ENCODE results near the gene TSN.

DNA sequence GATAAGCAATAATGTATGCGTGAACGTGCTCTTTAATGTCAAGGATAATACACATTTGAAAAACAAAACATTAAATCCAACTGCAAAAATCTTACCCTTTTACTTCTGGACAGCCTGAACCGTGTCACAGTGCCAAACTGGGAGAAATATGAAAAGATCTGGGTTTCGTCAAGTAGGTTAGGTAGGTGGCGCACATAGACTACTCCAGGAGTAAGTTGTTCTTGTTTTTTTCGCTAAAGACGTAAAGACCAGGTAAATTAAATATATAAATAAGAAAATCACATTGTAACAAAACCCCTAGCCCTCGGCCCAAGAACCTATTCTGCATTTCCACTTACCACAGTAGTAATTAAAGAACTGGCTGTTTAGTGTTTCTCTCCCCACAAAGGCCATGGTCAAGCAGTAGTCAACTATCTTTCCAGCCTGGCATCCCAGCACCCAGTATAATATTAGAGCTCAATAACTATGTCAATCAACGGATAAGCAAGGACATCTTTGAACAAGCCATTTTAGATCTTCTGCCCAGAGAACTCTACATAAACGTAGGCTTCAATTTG is 19.9 kb upstream of the TSN start:
- TF ChIP-seq, protein P1, sequence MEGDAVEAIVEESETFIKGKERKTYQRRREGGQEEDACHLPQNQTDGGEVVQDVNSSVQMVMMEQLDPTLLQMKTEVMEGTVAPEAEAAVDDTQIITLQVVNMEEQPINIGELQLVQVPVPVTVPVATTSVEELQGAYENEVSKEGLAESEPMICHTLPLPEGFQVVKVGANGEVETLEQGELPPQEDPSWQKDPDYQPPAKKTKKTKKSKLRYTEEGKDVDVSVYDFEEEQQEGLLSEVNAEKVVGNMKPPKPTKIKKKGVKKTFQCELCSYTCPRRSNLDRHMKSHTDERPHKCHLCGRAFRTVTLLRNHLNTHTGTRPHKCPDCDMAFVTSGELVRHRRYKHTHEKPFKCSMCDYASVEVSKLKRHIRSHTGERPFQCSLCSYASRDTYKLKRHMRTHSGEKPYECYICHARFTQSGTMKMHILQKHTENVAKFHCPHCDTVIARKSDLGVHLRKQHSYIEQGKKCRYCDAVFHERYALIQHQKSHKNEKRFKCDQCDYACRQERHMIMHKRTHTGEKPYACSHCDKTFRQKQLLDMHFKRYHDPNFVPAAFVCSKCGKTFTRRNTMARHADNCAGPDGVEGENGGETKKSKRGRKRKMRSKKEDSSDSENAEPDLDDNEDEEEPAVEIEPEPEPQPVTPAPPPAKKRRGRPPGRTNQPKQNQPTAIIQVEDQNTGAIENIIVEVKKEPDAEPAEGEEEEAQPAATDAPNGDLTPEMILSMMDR (IDR thresholded peaks at IDR 0.05 in 8 of 11, conservative IDR thresholded peaks at IDR 0.05 in 3 of 11) = no peak
- no peak for TF ChIP-seq POLR2A (IDR thresholded peaks at IDR 0.05)

All from spleen (tissue), 7 donors.